Testis (tissue), 2 donors: ENCODE measurements around the gene TECTB.

Experiments used
- POLR2A ChIP-seq: fragments of 450-650 bp; IDR thresholded peaks from one replicate; pipeline ENCODE4 v1.6.1; 2017; ENCODE audit warnings: antibody characterized with exemption, mild to moderate bottlenecking, moderate library complexity
- TF ChIP-seq, protein P1 (sequence below), 3 experiments: fragments of 450-650 bp in 2 of 3; fragments of 200-600 bp in 1 of 3; sonication (generic) in 1 of 3; IDR thresholded peaks; one replicate each; pipeline ENCODE4 v1.5.1; 2016 to 2019; ENCODE audit warnings: antibody characterized with exemption in 3 of 3, mild to moderate bottlenecking in 2 of 3, moderate library complexity in 1 of 3

DNA sequence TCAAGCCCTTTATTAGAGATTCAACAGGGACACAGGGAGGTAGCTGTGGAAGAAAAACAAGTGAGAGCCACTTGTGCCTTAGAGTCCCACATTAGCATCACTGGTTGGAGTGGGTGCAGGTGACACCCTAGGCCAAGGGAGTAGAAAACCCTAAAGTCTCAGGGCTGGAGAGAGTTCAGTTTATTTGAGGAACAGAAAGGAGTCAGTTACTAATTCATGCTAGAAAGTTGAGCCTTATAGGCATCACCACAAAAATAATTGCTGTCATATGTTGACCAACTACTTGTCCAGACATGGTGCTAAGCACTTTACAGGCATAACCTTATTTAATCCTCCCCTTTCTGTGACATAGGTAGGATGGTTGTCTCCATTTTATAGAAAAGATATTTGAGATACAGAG lies 69.8 kb downstream of the TECTB start:
- TF ChIP-seq, protein P1, sequence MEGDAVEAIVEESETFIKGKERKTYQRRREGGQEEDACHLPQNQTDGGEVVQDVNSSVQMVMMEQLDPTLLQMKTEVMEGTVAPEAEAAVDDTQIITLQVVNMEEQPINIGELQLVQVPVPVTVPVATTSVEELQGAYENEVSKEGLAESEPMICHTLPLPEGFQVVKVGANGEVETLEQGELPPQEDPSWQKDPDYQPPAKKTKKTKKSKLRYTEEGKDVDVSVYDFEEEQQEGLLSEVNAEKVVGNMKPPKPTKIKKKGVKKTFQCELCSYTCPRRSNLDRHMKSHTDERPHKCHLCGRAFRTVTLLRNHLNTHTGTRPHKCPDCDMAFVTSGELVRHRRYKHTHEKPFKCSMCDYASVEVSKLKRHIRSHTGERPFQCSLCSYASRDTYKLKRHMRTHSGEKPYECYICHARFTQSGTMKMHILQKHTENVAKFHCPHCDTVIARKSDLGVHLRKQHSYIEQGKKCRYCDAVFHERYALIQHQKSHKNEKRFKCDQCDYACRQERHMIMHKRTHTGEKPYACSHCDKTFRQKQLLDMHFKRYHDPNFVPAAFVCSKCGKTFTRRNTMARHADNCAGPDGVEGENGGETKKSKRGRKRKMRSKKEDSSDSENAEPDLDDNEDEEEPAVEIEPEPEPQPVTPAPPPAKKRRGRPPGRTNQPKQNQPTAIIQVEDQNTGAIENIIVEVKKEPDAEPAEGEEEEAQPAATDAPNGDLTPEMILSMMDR (IDR thresholded peaks at IDR 0.05) = no peak
- TF ChIP-seq POLR2A = no peak
